ENCODE data around the gene RHBG.
A peak's percentile ranks its signal among the peaks of the same experiment; 100 is the strongest.

RHBG gene

GRCh38 chr1:156386134-156386901, 17.3 kb downstream of the RHBG start:
- DNase-seq (ENCODE audit: low read depth, low spot score): no peak

- DNase-seq (ENCODE audit: low read depth, low spot score): no peak
Measured at GRCh38 chr1:156386949-156387869, 18.2 kb downstream of the RHBG start.

GRCh38 chr1:156387870-156388173, 18.8 kb downstream of the RHBG start:
- DNase-seq (ENCODE audit: low read depth, low spot score): no peak

GRCh38 chr1:156388174-156389137, 19.4 kb downstream of the RHBG start:
- DNase-seq (ENCODE audit: low read depth, low spot score): peak; percentile 46

DNA sequence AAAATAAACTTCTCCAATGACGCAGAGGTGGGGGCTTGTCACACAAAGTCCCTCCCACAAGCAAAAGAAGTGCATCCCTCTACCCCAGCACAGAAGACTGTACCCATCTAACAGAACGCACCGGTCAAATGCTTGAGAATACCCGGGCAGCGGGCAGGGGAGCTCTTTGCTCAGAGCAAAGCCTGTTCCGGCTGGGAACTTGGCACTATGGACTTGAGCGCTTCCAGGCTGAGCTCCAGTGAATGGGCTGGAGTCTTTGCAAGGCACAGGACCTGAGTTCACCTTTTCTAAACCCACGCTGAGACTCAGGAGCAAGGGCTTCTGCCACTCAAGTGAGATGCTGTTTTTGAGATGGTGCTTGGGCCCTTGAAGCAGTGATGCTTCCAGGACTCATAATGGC, 20.3 kb downstream of the RHBG start:
- DNase-seq (ENCODE audit: low read depth, low spot score): no peak

DNA sequence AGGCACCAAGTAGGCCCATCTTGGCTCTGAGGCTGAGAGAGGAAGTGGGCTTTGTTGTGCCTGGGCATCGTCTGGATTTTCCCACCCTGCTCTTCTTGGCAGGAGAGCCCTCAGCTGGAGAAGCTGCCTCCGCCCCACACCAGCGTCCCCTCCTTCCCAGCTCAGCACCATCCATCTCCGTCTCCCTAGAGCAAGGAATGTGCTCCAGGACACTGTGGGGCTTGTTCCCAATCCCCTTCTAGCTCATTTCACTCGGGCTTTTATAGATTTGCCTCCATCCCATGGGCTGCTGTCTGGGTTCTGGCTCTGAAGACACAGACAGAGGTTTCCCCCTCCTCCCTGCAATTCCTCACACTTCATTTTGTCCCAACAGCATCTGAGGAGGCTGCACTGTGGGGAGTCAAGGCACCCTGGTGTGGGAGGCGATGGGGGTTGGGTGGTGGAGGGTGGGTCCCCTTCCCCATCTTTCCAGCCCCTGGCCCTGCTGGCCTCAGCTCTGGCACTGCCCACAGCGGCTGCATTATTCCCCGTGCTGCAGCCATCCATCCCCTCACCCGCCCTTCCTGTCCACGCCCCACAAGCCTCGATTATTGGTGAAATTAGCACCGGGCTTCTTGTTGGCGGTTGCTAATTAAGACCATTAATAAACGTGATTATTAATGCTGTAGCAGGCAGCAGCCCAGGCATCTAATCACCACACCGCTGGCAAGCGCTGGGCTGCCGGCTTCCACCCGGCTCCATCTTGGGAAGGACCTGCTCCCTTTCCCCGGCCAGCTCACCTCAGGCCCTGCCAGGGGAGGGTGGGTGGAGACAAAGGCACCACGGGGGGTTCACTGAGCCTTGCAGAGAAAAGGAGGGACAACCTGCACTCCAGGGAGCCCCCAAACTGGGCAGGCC, 21.7 kb downstream of the RHBG start:
- no peak for DNase-seq (ENCODE audit: low read depth, low spot score)

GRCh38 chr1:156391366-156391677, 22.3 kb downstream of the RHBG start:
- DNase-seq (ENCODE audit: low read depth, low spot score): no peak

DNA sequence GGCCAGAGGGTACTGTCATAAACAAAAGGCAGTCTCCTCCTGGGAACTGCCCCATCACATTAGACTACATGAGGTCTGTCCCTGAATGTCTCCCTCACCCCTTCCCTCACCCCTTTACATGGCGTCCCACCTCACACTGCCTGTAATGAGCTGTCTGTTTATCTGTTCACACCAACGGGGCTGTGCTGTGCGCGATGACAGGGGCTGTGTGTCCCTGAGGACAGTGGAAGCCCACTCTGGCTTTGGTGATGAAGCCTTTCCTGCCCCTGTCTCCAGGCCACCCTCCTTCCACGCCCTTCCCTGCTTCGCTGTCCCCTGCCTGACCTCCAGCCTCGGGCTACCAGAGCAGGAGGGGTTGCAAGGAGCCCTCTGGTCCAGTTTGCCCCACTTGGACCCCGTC, 22.7 kb downstream of the RHBG start:
- no peak for DNase-seq (ENCODE audit: low read depth, low spot score)

- no peak for DNase-seq (ENCODE audit: low read depth, low spot score)
Measured at GRCh38 chr1:156392452-156392853, 23.4 kb downstream of the RHBG start.

GRCh38 chr1:156393095-156393494, 24.1 kb downstream of the RHBG start:
- no peak for DNase-seq (ENCODE audit: low read depth, low spot score)

- no peak for DNase-seq (ENCODE audit: low read depth, low spot score)
Measured at GRCh38 chr1:156394082-156394481, 25.1 kb downstream of the RHBG start.

DNA sequence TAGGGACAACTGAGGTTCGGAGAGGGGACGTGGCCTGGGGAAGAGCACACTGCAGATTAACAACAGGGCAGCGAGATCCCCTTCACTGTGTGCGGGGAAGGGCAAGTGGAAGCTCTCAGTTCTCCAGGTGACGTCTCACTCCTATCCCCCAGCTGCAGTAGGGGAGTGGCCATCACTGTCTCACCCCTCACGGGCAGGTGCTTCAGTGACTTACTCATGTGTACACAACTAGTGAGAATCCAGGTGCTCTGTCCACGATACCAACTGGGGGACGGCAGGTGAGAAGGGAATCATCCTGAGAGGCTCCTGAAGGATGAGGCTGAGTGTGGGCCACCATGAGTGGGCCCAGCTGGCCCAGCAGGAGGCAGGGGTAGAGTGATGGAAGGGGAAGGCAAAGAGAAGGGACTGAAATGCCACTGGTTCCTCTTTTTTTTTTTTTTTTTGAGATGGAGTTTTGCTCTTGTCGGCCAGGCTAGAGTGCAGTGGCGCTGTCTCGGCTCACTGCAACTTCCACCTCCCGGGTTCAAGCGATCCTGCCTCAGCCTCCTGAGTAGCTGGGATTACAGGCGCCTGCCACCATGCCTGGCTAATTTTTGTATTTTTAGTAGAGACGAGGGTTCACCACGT, 25.9 kb downstream of the RHBG start:
- no peak for DNase-seq (ENCODE audit: low read depth, low spot score)

- DNase-seq (ENCODE audit: low read depth, low spot score): no peak
Measured at GRCh38 chr1:156399355-156400125, 30.5 kb downstream of the RHBG start.

DNA sequence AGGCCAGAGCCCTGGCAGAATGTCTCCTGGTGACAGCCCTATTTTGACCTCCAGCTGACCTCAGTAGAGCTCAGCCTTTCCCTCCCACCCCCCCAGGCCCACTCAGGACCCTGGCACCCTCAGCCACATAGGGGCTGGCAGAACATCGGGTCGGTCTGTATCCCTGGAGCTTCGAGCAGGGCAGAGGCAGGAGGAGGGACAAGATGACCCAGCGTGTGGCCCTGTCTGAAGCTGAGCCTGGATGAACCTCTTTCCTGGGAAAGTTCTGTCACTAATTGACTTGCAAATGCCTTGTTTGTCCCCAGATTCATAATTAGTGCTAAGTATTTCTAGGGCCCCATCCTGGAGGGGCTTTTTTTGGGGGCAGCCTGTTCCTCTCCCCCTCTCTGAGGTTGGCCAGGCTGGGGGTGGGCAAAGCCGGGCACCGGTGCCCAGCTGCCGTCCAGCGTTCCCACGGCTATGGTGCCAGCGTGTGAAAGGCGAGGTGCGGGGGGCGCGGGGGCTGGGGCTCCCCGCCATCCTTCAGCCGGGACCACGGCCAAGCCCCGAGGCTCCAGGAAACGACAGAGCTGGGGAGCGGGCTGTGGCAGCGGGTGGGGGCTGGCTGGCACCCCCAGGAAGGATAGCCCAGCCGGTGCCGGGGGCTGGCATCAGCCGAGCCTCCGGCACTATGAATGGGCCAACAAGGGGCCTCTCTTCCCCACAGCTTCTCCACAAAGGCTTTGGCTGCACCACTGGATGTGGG, 31.4 kb downstream of the RHBG start:
- no peak for DNase-seq (ENCODE audit: low read depth, low spot score)

GRCh38 chr1:156401041-156401574, 32.1 kb downstream of the RHBG start:
- DNase-seq (ENCODE audit: low read depth, low spot score): no peak

GRCh38 chr1:156401681-156402081, 32.7 kb downstream of the RHBG start:
- DNase-seq (ENCODE audit: low read depth, low spot score): no peak

GRCh38 chr1:156402331-156403020, 33.5 kb downstream of the RHBG start:
- no peak for DNase-seq (ENCODE audit: low read depth, low spot score)

GRCh38 chr1:156405670-156406069, 36.7 kb downstream of the RHBG start:
- DNase-seq (ENCODE audit: low read depth, low spot score): no peak

All from astrocyte of the hippocampus (primary cell).